A673 (cell line): ENCODE data around the gene FNIP1. TPM values are rescaled to one million over a fixed set of nuclear protein-coding genes. Genes with fewer than 3 reads are reported as not detected.

Experiments used
- BruUV-seq: library from RNA; stranded (reverse); fragments of 400-500 nt; replicated peaks from 2 replicates; lab custom pipeline; 2021; lab: Mats Ljungman, UMichigan
- CTCF ChIA-PET: fragments of 300-600 bp; sonication (Branson Sonifier 250); formaldehyde crosslinking; loops from one replicate; lab custom pipeline; 2022; ENCODE audit warnings: antibody characterized with exemption; lab: Charles Lee
- POLR2A ChIA-PET: fragments of 300-600 bp; sonication (Branson Sonifier 250); formaldehyde crosslinking; loops from one replicate; lab custom pipeline; 2022; ENCODE audit warnings: antibody characterized with exemption; ENCODE audit not compliant: low non-redundant PET; lab: Charles Lee
- DNase-seq: peaks from one replicate; pipeline ENCODE4 v3.0.0-alpha.2; 2015; ENCODE audit warnings: low spot score
- H3K27ac ChIP-seq: fragments of 200-600 bp; sonication (generic); 2 replicates; pipeline ENCODE4 v1.5.1; 2016; ENCODE audit warnings: mixed run types, low read depth, mild to moderate bottlenecking, mixed read lengths, antibody characterized with exemption, low read length; ENCODE audit not compliant: poor library complexity, severe bottlenecking
- H3K27me3 ChIP-seq: fragments of 200-600 bp; sonication (generic); replicated peaks from 2 replicates; pipeline ENCODE4 v1.6.1; 2017; ENCODE audit warnings: mixed run types, low read depth, mild to moderate bottlenecking, mixed read lengths, antibody characterized with exemption, low read length; ENCODE audit not compliant: insufficient read depth, poor library complexity
- H3K36me3 ChIP-seq: fragments of 200-600 bp; sonication (generic); 2 replicates; pipeline ENCODE4 v1.6.1; 2016; ENCODE audit warnings: mixed run types, mild to moderate bottlenecking, mixed read lengths, antibody characterized with exemption, low read length; ENCODE audit not compliant: insufficient read depth, poor library complexity, severe bottlenecking
- H3K4me1 ChIP-seq: fragments of 200-600 bp; sonication (generic); 2 replicates; pipeline ENCODE4 v1.6.1; 2017; ENCODE audit warnings: mixed run types, mild to moderate bottlenecking, mixed read lengths, antibody characterized with exemption, low read length; ENCODE audit not compliant: insufficient read depth, poor library complexity, severe bottlenecking
- H3K4me3 ChIP-seq: fragments of 200-600 bp; sonication (generic); 2 replicates; pipeline ENCODE4 v1.5.1; 2016; ENCODE audit warnings: low read depth, mixed run types, mild to moderate bottlenecking, mixed read lengths, low read length; ENCODE audit not compliant: poor library complexity, severe bottlenecking
- H3K9me3 ChIP-seq: fragments of 200-600 bp; sonication (generic); 2 replicates; pipeline ENCODE4 v1.6.1; 2016; ENCODE audit warnings: mixed run types, low read depth, mild to moderate bottlenecking, mixed read lengths, antibody characterized with exemption, low read length; ENCODE audit not compliant: poor library complexity, severe bottlenecking
- EZH2 ChIP-seq: fragments of 200-600 bp; sonication (generic); IDR thresholded peaks from 2 replicates; pipeline ENCODE4 v1.6.1; 2017; ENCODE audit warnings: borderline replicate concordance, low read depth, mild to moderate bottlenecking, mixed read lengths, antibody characterized with exemption, low read length; ENCODE audit not compliant: poor library complexity, severe bottlenecking
- intact Hi-C: fragments of 100-400 bp; cut with micrococcal nuclease; formaldehyde crosslinking; loops from one replicate; pipeline ENCODE4 v1.10.0; 2022; ENCODE audit not compliant: unreplicated experiment
- total RNA-seq: library from RNA; stranded (reverse); gene quantifications from 2 replicates; pipeline ENCODE4 v1.2.3, GENCODE V29; 2021
- TF ChIP-seq, protein P1 (sequence below): fragments of 300-800, 200-600 bp; sonication (generic); conservative IDR thresholded peaks from 2 replicates; pipeline ENCODE4 v1.5.1; 2017; ENCODE audit warnings: low read depth, mild to moderate bottlenecking, antibody characterized with exemption, low read length, moderate library complexity, mixed read lengths

The FNIP1 gene
- total RNA-seq, 1 experiment from 2014 or later: 22.9 TPM

DNA sequence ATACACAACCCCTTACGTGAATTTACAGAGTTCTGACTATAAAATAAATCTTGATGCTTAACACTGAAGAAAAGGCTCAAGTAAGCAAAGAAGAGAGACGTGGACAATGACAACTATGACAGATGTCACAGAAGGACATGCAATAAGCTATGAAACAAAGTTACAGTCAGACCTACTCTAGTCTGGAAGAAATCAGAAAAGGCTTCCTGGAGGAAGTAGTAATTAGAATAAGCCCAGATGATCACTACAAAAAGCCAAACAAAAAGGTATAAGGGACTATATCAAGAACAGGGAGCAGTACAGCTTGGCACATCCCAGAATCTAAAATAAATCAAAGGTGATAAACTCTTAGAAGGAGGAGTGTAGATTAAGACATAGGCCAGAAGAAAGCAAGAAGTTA lies 6.3 kb downstream of the FNIP1 start:
- TF ChIP-seq, protein P1, sequence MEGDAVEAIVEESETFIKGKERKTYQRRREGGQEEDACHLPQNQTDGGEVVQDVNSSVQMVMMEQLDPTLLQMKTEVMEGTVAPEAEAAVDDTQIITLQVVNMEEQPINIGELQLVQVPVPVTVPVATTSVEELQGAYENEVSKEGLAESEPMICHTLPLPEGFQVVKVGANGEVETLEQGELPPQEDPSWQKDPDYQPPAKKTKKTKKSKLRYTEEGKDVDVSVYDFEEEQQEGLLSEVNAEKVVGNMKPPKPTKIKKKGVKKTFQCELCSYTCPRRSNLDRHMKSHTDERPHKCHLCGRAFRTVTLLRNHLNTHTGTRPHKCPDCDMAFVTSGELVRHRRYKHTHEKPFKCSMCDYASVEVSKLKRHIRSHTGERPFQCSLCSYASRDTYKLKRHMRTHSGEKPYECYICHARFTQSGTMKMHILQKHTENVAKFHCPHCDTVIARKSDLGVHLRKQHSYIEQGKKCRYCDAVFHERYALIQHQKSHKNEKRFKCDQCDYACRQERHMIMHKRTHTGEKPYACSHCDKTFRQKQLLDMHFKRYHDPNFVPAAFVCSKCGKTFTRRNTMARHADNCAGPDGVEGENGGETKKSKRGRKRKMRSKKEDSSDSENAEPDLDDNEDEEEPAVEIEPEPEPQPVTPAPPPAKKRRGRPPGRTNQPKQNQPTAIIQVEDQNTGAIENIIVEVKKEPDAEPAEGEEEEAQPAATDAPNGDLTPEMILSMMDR: no peak
- TF ChIP-seq EZH2: no peak
- intact Hi-C loops: no loop called here
- Histone ChIP-seq H3K27me3 (no peaks in the 10 kb centered on the region), H3K36me3 (no peaks in the 10 kb centered on the region), H3K4me1 (peaks cover 4% of the 10 kb centered on the region), H3K27ac (no peak overlapping the region), H3K9me3 (no peaks in the 10 kb centered on the region), H3K4me3 (no peak overlapping the region)
- ChIA-PET POLR2A (no interaction called here), CTCF (no interaction called here)
- no peak for DNase-seq
- no TSS peak for BruUV-seq

DNA sequence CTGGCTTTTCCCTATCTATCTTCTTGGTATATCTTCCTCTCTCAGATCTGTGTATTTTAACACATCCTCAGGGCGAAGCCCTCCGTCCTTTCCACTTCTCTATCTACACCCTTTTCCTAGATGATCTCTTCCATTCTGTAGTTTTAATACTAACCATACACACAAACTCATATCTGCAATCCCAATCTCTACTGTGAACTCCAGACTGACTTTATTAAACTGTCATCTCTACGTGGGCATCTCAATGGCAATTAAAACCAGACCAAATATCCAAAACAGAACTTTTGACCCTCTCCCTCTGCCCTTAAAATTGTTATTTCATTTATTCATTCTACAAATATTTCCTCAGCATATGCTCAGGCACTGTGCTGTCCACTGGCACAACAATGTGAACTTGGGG lies 7.1 kb downstream of the FNIP1 start:
- no TSS peak for BruUV-seq
- Histone ChIP-seq H3K9me3 (no peaks in the 10 kb centered on the region), H3K36me3 (no peaks in the 10 kb centered on the region), H3K4me3 (no peak overlapping the region), H3K27ac (no peak overlapping the region), H3K27me3 (no peaks in the 10 kb centered on the region), H3K4me1 (no peaks in the 10 kb centered on the region)
- ChIA-PET POLR2A (no interaction called here), CTCF (no interaction called here)
- no peak for DNase-seq
- TF ChIP-seq, protein P1: no peak
- no peak for TF ChIP-seq EZH2
- intact Hi-C loops: no loop called here

DNA sequence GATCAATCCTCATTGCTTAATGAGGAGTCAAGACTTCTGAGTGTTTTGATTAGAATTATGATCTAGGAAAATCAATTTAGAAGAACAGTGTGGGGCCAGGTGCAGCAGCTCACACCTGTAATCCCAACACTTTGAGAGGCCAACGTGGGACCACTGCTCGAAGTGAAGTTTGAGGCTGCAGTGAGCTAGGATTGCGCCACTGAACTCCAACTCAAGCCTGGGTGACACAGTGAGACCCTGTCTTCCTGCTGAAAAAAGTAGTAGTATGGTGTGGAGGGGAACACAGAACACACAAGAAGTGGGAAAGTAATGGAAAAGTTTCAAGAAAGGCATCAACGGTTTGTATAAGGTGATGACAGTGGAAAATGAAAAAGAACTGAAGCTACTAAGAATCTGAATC lies 9.1 kb downstream of the FNIP1 start:
- Histone ChIP-seq H3K4me3 (no peak overlapping the region), H3K36me3 (no peaks in the 10 kb centered on the region), H3K4me1 (peaks cover 4% of the 10 kb centered on the region), H3K27me3 (no peaks in the 10 kb centered on the region), H3K9me3 (no peaks in the 10 kb centered on the region), H3K27ac (no peak overlapping the region)
- intact Hi-C loops: no loop called here
- TF ChIP-seq EZH2: no peak
- TF ChIP-seq, protein P1: no peak
- no peak for DNase-seq
- BruUV-seq: no TSS peak
- ChIA-PET CTCF (no interaction called here), POLR2A (no interaction called here)
